GM19238 (cell line): ENCODE measurements around the gene WFDC1.

Experiments used
- DNase-seq: peaks from one replicate; pipeline ENCODE4 v3.0.0; 2011; ENCODE audit warnings: low spot score; ENCODE audit not compliant: insufficient read length

Gene WFDC1

DNA sequence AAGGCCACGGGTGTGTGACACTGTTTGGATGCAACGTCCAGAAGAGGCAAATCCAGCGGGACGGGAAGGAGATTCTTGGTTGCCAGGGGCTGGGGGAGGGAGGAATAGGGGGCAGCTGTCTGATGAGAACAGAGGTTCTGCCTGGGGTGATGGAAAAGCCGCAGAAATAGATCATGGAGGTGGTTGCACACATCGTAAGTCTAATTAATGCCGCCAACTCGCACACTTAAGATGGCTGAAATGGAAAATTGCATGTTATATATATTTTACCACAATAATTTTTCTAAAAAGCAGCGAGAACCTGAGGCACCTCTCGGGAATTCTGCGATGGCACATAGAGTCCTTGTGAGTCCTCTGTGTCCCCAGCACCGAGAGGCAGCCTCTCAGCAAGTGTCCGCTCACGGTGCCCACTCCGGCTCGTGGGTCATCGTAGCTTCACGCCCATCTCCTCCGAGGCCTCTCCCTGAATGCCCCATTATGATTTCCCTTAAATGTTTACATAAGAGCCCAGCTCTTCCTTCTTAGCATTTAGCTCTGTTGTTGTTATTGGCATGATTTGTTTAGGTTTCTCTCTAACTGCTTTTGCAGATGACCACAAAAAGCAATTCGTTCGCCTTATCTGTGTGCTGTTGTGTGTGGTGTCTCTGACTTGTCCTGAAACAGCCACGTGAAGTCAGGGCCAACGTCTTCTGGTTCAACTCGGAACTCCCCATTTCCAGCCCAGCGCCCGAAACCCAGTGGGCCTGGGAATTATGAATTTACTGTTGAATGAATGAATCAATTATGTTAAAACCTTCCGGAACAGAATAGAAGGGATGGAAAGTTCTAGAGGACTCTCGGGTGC lies 7.7 kb downstream of the WFDC1 start:
- no peak for DNase-seq

DNA sequence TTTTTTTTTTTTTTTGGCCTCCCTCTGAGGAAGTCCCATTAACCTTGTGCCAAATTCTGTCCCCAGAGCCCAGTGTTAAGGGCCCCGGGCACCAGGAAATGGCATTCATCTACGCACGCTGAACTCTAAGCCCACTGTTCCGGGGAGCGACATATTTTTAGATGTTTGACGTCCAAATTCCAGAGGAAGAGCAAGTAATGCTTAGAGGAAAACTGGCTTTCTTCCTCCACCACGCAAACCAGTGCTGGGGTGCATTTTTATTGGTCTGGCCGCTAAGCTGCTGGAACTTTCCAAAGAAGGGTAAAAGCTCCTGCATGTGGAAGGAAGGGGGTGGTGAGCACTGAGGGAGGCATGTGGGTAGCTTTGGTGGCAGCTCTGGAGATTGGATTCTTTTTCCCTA lies 8.3 kb downstream of the WFDC1 start:
- DNase-seq: no peak

- no peak for DNase-seq
These were observed 8.8 kb downstream of the WFDC1 start for GRCh38 chr16:84303516-84303915.

- DNase-seq: no peak
These were observed 11.9 kb downstream of the WFDC1 start for GRCh38 chr16:84306564-84306963.

DNA sequence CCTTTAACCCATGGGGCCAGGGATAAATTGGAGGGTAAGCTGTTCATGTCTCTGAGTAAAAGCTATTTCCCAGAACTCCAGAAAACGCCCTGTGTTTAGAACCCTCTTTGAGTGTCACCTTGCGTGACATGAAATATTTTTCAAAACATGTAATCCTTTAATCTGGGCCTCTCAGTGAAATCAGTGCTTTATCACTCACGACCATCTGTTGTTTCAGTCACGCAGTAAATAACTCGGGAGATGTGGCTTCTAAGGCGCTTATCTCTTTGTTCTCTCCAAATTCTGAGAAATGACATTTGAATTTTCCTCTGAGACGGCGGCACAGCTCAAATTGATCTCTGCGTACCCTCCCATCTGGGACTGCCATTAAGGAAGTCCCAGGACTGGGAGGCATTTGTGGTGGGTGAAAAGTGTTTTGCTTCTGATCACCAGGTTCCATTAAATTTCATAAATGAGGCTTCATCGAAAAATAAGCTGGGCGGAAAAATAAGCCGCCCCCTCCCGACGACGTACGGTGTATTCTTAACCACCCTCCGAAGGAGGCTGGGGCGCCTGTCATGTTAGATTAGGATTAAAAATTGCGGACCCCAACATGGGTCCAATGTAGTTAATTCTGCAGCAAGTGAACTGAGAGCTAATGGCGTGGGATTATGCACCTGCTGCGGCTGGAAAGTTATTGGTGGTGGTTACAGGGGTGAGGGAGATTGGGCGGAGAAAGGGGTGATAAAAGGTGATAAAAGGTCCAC lies 12.7 kb downstream of the WFDC1 start:
- DNase-seq: no peak

DNA sequence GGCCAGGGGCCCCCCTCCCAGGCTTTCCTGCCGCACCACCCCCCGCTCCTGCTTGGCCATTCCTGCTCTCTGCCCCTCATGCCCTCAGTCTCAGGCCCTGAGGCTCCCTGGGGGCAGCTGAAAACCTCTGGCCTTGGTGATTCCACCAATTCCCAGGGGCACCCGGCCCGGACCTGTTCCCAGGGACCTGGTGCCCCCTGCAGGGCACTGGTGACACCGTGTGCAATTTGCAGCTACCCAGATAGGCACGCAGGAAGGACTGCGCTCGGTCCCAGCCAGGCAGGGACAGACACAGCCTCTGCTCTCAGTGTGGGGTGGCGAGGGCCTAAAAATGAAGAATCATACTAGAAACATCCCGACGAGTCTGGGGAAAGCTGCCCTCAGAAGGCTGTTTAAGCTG lies 13.4 kb downstream of the WFDC1 start:
- DNase-seq: no peak

- no peak for DNase-seq
These were observed 16.0 kb downstream of the WFDC1 start for GRCh38 chr16:84310642-84311041.

DNA sequence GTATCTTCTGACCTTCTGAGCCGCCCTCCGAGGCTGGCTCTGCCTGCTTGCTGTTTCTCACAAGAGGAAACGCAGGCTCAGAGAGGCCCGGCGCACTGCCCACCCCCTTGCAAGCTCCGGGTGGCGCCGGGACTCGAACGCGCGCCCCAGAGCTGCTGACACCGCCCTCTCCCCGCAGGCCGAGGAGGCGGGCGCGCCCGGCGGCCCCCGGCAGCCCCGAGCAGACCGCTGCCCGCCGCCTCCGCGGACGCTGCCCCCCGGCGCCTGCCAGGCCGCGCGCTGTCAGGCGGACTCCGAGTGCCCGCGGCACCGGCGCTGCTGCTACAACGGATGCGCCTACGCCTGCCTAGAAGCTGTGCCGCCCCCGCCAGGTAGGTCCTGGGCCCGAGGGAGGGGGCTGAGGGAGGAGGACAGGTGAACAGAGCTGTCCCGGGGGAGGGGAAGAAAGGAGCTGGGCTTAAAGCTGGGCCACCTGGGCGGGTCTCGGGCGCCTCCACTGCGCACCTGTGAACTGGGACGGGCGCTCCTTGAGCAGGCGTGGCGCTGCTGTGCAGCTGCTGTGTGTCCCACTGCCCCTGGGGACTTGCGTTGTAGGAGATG lies 18.2 kb downstream of the WFDC1 start:
- no peak for DNase-seq

- no peak for DNase-seq
These were observed 19.2 kb downstream of the WFDC1 start for GRCh38 chr16:84313921-84314320.

- DNase-seq: no peak
These were observed 19.7 kb downstream of the WFDC1 start for GRCh38 chr16:84314373-84314772.

DNA sequence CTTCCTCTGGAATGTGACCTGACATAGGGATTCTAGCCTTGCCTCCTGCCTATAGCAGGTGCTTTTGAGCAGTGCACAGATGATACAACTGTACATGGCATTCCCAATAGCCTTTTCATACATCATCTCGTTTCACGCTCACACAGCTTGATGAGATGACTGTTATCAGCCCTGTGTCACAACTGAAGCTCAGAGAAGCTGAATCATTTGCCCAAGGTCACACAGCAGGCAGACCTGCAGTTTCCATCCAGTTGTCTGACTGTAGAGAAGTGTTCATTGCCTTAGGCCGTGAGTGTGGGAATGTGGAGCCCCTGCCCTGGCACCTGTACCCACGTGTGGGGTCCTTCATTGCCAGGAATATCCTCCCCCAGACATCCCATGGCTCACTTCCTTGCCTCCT lies 20.1 kb downstream of the WFDC1 start:
- no peak for DNase-seq

DNA sequence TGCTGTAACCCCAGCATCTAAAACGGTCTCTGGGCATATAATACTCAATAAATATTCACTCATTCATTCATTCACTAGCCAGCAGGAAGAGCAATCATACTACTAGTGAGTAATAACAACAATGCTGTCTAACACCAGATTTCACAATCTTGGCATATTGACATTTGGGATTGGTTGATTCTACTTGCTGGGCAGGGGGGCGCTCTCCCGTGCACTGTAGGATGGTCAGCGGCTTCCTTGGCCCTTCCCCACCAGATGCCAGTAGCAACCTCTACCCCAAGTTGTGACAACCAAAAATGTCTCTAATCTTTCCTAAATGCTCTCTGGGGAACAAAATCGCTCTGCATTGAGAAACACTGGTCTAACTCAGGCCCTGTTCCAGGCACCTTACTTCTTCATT lies 20.7 kb downstream of the WFDC1 start:
- DNase-seq: no peak

DNA sequence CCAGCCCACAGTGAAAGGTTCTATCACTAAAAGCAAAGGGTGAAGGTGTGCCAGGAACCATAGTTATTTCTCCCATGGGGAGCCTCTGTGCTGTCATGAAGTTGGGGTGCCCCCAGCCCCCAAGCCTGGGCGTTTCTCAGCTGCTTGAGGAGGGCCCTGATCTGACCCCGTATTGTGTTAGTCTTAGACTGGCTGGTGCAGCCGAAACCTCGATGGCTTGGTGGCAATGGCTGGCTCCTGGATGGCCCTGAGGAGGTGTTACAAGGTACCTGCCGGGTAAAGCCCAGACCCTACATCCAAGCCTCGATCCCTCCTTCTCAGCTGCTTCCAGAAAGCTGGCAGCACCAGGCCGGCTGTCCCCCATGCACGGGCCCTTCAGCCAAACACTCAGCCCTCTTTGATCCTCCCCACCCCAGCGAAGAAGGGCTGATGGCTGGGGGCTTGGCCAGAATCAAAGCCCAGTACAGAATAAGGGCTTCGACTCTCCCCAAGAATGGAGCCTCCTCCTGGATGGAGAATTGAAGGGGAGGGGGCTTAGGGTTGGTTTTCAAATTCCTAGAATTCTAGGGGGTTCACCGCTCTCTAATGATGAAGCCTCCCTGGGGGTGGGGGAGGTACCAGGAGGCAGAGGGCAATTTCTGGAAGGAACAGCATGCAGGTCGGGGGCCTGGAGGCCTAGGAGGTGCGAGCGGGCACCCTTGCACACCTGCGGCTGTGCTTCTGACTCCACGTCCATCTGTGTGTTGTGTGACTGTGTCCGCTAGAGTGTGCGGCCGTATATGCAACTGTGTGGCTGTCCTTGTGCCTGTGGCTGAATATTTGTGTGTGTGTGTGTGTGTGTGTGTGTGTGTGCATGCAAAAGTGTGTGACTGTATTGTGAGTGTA lies 23.7 kb downstream of the WFDC1 start:
- DNase-seq: no peak

DNA sequence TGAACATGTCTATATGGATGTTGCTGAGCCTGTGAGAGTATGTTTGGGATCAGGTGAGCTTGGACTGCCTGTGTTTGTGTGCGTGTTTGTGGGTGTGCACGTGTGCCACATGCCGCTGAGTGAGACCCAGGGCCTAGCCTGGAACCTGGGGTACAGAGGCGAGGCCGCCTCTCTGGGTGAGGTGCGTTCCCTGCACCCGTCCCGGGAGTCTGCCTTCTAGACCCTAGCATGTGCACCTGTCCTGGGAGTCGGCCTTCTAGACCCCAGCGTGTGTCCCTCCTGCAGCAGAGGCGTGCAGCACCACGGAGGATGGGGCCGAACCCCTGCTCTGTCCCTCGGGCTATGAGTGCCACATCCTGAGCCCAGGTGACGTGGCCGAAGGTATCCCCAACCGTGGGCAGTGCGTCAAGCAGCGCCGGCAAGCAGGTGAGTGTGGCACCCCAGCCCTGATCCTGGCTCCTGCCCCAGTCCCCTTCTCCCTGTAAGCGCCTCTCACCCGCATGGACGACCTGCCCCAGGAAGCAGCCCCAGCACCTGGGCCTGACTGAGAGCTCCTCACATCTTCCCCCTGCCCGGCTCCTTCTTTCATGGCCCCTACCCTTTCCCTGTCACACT lies 24.6 kb downstream of the WFDC1 start:
- DNase-seq: no peak

DNA sequence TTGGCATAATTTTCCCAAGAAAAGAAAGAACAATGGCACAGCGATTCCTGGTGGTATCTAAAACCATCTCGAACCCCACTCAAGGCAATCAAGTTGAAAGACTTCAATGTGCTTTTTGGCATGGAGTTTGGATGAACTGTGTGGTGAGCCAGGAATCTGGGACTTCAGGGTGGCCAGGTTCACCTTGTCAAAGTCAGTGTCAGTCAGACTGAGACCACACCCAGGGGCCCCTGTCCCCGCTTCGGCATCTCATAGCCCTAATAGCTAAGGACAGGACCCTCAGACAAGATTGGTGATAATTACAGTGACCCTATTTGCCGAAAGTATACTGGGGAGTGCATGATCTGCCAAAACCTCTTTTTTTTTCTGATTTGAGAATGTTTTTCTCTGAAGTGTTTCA lies 25.8 kb downstream of the WFDC1 start:
- DNase-seq: no peak

DNA sequence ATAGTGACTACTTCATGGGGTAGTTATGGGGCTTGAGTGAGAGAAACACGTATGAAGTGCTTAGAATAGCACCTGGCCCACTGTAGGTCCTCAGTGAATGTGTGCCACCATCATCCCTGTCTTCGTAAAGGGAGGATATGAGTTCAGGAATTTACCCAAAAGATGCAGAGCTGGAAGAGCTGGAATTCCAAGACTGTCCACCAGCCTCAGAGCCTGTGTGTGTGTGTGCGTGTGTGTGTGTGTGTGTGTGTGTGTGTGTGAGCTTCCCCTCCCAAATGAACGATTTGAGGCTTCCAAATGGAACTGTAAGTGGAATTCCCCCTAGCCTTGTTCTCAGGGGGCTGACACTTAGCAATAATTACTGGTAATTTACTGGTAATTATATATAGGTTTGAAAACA lies 27.3 kb downstream of the WFDC1 start:
- DNase-seq: no peak

- no peak for DNase-seq
These were observed 28.1 kb downstream of the WFDC1 start for GRCh38 chr16:84322749-84323148.

DNA sequence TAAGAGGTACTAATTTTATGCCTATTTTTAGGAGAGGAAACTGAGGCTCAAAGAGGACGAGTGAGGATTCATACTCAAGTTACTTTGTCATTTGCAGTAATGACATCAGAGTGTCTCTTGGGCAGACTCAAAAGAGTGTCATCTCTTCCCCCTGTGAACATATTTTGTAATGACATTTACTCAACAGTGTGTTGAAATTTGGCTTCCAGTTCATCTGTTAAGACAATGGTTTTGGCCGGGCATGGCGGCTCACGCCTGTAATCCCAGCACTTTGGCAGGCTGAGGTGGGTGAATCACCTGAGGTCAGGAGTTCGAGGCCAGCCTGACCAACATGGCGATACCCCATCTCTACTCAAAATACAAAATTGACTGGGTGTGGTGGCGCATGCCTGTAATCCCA lies 28.9 kb downstream of the WFDC1 start:
- DNase-seq: no peak

GRCh38 chr16:84324434-84325262 lies 30.0 kb downstream of the WFDC1 start:
- DNase-seq: no peak

DNA sequence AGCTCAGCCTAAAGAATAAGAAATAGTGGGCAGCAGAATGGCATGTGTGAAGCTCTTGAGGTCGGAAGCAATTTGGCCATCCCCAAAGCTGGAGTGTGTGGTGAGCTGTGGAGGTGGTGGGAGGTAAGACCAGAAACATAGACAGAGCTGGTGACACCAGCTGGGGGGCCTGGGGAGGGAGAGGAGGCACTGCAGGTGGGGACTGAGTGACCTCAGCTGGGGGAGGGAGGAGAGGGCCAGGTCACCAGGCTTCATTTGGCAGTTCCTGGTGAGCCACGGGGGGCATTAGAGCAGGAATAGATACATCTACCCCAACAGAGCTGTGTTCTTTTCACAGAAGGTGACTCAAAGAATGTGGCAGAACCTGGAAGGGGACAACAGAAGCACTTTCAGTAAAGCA lies 31.9 kb downstream of the WFDC1 start:
- no peak for DNase-seq
